Stromal cell of bone marrow (primary cell): ENCODE results near the gene SPTBN5.

Source experiments
- DNase-seq: peaks from one replicate; pipeline ENCODE4 v3.0.0-alpha.2; 2012; ENCODE audit warnings: low read depth

SPTBN5 gene

DNA sequence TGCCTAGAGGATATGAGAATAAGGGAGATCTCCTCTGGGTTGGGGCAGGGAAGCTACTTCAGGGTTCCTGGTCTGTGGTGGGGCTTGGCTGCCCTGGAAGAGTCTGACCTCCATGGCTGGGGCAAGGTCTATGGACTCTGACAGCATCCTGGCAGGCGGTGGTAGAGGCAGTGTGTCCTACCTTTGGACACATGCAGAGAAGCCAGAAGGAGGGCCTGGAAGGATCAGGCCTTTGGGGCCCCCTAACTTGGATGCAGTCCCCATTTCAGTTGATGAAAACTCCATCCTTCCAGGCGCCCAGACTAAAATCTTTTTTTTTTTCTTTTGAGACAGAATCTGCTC, 10.4 kb downstream of the SPTBN5 start:
- no peak for DNase-seq

DNA sequence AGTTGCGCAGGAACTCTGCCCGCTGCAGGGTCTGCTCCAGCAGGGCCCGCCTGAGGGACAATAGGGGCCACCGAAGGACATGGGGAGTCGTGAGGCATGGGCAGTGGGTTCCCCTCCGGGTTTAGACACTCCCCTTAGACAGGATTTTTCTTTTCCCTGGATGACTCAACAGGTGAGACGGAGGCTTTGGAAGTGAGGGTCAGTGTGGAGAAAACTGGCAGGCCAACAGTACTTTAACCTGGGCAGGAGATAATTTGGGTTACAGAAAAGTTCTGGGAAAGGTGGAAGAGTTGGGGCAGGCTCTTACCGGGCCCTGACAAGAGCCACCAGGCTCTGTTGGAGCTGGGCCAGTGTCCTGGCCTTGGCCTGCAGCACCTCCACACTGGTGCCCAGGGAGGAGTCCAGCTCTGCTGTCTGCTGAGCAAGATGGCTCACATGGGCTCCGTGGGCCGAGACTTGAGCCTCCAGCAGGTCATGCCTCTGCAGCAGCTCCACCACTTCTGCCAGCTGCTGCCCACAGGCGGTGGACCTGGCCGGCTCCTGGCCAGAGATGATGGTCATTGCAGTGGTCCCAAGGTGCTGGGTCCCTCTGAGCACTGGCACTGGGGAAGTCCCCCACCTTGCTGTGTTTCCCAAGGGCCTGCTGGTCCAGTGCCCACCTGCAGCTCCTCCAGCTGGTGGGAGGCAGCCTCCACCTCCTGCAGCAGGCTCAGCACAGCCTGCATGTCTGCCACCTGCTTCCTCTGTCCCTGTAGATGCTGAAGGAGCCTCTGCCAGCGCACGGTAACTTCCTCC, 11.0 kb downstream of the SPTBN5 start:
- no peak for DNase-seq

DNA sequence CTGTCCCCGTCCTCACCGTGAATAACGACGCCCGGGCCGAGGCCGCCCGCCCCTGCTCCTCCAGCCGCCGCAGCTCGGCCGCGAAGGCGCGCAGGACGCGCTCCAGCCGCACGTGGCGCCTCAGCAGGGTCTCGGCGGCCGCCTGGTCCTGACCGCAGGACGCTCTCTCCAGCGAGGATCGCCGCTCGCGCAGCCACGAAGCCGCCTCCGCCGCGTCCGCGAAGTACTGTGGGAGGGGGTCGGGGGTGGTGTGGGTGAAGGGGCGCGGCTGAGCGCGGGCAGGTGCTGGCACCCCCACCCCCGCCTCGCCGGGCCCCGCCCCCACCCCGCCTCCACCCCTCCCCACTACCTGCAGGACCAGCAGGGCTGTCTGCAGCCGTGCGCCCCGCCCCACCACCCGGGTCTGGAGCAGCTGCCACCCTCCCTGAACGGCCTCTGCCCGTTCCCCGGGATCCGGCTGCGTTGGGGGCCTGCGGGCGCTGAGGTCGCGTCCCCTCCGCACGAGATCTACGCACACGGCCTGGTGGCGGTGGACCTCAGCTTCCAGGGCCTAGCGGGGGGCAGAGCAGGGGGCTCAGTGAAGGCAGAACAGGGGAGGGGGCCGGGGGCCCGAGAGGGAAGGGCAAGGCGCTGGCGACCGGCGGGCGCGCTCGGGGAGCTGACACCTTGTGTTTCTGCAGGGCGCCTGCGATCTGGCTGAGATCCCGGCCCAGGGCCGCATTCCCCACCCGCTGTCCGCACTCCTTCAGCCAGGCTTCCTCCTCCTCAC, 11.7 kb downstream of the SPTBN5 start:
- no peak for DNase-seq

DNA sequence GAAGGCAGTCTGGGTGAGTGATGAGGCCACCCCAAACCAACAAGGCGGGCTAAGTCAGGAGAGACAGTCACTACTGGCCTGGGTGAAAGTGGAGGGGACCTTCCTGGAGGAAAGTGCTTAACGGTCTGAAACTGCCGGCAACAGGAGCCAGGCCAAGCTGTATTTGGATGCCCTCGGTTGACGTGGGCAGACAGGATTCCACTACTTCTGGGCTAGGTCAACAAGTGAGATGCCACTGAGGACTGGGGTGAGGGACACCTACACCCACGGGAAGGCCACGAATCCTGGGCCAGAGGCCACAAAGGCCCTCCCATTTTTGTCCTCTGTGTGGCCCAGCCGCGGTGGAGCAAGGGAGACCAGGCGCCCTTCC, 12.3 kb downstream of the SPTBN5 start:
- no peak for DNase-seq

DNA sequence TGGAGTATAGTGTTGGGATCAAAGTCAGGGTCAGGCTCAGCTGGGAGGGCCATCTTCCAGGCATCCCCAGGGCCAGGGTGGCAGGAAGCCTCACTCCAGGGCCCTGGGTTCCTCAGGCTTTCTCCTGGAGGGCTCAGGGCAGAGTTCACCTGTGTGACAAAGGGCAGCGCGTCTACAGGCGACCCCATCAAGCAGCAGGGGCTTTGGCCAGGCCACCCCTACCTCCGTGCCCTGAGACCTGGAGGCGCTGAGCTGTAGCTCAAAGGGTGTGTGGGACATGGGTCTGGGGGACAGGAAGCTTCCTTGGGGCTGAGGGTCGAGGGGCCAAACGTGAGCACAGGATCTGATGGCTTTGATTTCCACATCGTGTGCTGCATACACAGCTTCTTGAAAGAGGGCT, 12.8 kb downstream of the SPTBN5 start:
- no peak for DNase-seq

DNA sequence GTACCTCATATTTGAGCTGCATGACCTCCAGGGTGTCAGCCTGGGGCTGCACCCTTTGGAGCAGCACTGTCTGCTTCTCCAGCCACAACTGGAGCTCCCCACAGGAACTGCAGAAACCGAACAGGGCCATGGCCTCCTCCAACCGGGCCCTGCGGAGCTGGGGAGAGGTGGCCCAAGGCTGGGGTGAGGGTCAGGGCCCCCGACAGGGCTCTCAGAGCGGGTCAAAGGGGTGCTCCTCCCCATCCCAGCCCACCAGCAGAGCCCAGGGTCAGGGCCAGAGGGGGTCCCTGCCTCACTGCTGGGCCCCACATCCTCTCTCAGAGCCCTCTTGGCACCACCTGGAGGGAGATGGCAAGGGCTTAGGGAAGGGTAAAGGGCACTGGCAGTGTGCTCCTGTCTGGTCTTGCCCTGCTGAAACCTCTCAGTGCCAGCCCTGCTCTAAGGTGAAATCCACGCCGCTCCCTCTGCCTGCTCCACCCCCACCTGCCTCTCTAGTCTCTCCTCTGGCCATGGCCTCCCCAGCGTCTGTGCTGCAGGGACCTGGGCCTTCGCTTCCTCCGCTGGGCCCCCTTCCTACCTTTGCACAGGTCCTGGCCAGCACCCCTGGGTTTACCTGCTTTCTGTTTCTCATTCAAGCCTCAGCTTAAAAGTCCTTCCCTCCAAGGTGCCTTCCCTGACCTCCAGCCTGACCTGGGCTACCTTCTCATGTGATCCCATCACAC, 13.5 kb downstream of the SPTBN5 start:
- DNase-seq = no peak

DNA sequence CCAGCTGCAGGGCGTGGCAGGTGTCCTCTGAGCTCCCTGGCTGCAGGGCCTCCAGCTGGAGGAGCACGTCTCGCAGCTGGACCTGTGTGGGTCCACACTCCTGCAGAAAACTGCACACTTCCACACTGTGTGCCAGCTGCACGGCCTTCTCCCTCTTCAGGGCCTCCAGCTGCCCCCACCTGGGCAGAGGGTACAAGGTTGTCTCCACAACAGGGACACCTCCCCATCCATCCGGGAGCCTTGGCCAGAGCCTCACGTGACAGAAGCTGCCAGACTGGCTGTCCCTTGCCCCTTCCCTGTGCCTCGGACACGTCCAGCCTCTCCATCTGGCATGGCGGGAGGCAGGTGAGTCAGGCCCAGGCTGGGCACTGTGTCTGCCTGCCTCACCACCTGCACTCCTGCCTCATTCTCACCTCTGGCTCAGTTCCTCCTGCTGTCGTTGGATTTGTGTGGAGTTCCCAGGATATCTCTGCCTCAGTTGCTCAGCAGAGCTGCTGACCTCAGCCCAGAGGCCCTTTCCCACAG, 14.5 kb downstream of the SPTBN5 start:
- no peak for DNase-seq

DNA sequence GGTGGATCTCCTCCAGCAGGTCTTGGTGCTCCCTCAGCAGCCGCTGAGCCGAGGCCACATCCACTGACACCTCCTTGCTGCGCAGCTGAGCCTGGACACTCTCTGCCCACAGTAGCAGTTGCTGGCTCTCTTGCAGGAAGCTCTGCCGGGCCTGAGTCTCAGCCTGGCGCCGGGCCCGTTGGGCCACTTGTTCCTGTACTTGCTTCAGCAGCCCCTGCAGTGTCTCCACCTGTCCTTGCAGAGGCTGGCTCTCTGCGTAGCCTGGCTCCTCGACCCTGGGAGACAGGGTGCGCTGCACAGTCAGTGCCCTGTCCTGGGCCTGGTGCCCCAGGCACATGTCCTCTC, 15.5 kb downstream of the SPTBN5 start:
- DNase-seq = no peak

DNA sequence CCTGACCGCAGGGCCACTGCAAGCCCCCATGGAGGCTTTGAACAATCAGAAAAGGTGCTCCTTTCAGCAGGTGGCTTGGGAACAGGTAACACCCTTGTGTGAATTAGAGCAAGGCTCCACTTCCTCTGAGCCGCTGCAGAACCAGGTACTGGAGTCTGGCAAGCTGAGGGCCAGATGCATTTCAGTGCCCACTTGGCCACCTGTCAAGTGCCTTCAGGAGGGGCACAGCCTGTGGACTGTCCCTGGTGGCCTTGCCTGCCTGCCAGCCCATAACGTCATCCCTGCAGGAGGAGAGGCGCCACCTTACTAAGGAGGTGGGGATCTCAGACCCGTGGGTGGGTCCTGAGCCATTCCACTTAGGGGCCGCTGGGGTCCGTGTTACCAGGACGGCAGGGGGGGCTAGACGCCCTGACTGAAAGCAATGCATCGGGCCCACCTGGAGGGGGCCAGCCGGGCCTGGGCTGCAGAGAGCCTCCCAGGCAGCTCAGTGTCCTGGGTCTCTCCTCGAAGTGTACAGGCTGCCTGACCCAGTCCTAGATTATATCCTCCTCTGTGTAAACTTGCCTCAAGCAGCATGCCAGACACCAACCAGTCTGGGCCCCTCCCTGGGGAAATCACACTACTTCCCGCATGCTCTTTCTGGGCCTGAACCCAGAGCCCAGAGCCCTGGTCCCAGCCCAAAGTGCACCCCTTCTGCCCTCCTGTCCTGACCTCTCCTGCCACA, 16.1 kb downstream of the SPTBN5 start:
- DNase-seq = no peak

DNA sequence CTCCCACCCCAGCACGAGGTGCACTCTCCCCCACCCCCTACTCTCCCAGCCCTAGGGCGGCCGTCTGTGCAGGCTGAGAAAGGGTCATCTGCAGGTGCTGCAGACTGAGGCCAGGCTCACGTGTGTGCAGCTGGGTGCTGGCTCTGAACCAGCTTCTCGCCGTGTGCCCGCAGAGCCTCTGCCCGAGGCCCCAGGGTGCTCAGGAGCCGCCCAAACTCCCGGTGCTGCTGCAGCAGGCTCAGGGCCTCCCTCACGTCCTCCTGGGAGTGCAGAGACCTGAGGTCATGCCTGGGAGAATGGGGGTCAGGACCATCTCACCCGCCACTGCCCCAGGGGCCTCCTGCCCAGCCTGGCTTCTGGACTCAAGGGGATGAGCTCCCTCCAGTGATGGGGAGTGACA, 17.2 kb downstream of the SPTBN5 start:
- no peak for DNase-seq

DNA sequence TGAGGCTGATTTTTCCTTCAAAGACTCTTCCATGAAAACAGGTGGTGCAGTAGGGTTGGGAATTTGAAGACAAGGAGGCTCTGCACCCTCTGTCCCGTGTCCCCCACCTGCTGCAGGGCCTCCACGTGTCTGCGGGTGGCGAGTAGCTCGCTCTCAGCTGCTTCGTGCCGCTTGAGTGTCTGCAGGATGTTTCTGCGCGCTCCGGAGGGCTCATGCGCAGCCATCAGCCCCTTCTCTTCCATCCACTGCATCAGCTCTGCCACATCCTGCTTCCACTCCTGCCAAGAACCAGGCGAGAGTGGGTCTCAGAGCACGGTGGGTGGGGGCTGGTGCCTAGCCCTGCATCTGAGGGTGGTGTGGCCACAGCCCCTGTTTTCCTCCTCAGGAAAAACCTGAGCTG, 17.8 kb downstream of the SPTBN5 start:
- no peak for DNase-seq

DNA sequence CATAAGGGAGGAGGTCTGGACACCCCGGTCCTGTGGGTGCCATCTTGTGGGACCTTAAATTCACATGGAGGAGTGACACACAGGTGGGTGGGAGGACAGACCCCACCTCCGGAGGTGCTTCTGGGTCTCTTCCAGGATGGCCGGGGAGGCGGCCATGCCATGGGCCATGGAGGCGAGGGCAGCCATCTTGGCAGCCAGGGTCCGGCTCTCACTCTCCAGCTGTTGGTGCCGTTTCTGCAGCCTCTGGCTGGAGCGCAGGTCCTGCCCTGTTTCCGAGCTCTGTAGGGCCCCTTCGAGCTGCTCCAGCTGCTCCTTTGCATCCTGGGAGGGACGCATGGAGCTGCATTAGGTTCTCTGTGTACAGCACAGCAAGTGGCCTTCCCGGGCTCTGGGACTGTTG, 19.1 kb downstream of the SPTBN5 start:
- DNase-seq = no peak

DNA sequence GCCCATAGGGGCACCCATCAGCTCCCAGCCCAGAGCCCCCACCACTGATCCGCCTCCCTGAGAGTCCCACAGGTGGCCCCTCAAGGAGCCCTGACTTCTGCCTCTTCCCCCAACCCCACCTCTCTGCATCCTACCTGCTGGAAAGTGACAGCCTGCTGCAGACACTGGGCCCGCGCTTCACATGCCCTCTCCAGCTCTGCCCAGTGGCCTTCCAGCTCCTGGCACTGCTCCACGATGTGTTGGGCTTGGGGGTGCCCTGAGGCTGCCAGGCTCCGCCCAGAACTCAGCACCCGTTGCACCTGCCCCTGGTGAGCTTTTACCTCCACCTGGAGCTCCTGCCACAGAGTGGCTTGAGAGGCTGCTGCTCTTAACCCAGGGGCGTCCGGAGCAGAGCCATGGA, 20.1 kb downstream of the SPTBN5 start:
- no peak for DNase-seq

DNA sequence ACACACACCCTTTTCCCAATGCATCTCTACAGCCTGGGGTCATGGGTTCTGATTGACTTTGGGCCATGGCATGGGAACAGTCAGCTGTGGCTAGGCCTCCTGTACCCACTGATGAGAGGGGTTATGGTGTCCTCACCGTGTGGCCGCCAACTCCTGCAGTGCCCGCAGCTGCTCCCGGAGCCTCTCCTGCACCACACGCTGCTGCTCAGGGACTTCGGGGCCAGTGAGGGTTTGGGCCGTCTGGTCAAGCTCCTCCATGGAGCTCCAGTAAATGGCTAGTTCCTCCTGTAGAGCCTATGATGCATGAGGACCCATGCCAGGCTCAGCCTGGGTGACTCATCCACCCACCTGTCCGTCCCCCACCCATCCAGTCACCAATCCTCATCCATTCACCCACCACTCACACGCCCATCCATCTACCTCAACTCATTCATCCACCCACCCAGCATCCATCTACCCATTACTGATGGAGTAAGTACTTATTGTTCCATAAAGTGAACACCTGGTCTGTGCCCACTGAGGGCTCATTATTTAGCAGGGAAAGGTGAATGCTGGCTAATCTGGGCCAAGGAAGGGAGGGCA, 21.6 kb downstream of the SPTBN5 start:
- DNase-seq = no peak

DNA sequence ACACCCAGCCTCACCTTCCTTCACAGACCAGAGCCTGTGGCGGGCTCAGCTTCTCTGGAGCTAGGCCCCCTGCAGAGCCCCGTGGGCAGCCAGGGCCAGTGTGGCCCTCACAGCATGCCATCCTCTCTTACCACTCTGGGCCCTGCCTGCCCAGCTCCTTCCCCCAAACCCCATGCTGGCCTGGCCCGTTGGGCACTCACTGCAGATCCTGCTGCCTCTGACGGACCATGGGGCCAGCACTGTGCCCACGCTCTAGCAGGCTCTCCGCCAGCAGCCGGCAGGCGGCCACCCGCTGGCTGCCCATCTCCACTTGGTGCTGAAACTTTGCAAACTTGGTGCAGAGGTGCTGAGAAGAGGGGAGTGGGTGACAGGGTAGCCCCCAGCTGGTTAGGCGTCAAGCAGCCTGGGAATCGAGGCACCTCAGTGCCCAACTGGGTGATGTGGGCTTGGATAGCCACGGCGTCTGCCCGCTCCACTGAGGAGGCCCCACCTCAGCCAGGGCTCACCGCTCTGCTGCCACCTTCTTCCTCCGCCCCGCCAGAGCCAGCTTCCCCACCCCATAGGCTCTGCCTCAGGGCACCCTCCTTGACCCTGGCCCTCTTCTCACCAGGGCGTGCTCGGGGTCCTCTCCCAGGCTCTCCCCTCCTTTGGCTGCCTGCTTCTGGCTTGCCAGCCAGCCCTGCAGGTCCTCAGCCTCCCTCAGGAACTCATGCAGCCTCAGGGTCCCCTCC, 22.5 kb downstream of the SPTBN5 start:
- no peak for DNase-seq

DNA sequence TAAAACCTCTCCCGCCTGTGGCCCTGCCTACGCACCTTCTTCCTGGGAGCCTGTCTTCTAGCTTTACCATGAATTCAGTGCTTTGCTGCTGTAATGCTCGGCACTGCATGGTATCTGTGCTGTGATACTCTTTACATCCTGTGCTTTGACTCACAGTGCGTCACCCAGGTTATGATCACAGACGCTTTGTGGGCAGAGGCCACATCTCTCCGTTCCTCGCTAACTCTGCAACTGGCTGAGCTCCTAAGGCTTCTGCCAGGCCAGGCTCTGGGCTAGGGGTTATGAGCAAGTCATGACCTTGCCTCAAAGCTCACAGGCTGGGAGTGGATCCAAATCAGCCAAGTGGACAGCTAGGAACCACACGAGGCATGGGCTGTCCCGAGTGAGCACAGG, 23.2 kb downstream of the SPTBN5 start:
- peak; percentile 2 for DNase-seq

DNA sequence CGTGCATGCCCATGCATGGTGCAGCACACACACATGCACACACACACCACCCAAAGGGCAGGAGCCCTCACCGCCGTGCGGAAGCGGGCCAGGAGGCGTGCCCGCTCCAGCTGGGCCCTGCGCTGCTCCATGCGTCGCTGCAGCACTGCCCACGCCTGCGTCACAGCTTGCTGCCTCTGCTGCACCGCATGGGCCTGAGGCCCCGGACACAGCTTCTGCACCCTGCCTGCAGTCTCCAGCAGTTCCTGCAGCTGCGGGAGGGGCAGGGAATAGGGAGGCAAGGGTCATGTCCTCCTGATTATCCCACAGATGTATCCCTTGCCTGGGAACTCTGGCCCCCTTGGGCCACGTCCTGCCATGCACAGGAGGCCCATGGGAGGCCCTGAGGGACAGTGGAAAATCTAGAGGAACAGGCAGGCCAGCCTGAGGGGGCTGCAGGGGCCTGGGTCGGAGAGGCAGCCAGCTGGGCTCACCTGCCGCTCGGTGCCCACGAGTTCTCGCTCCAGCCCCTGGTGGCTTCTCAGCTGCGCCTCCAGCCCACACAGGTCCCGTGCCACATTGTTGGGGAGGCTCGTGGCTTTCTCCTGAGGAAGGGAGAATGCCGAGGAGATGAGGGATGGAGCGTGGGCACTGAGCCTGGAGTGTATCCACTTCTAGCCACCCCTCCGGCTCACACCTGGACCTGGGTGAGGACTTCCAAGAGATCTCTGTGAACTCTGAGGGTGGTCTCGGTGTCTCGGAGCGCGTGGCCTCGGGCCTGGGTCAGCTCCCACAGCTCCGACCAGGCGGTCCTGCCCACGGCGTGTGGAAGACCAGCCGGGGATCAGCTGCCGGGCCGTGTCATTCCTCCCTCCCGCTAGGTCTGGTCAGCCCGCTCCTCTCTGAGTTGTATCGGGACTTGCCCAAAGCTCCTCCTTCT, 23.8 kb downstream of the SPTBN5 start:
- no peak for DNase-seq

DNA sequence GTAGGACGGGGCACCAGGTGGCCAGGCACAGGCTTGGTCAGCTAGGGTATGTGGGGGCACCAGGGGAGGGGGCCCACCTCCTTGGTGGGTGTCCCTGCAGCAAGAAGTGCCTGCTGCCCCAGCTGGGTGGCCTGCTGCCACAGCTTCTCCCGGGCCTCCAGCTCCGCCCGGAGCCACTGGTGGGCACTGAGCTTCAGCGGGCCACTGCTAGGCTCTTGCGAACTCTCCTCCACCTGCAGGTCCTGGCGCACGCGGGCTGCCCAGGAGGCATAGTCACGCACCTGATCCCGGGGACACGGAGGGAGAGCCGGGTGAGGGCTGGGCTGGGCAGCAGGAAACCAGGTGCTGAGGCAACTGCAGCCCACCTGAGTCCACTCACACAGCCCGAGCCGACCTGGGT, 25.5 kb downstream of the SPTBN5 start:
- DNase-seq = no peak

DNA sequence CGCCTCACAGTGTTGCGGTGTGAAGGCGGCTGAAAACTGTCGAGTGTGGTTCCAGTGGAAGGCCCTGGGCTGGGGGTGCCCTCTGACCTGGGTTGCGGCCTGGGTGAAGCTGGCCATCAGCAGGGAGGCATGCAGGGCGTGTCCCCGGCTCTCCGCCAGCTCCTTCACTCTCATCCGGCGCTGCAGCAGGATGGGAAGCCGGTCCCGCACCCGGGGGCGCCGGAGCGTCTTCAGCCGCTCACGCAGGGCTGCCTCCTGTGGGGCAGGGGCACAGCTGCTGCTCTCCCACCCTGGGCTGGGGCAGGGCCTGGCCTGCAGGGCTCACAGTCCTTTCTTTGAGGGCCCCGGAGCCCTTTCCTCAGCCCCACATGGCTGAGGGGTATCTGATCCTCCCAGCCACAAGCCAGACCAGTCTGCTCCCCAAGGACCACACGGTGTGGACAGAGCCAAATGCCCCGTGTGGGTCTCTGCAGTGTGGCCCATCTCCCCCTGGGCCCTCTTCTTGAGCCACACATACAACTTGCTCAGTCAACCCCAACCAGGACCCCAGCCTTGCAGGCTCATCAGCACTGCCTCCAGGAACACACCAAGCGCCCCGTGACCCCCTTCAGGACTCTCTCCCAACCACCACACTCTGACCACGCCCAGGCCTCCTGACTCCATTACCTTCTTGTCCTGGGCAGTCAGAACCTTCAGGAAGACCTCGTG, 26.8 kb downstream of the SPTBN5 start:
- no peak for DNase-seq

DNA sequence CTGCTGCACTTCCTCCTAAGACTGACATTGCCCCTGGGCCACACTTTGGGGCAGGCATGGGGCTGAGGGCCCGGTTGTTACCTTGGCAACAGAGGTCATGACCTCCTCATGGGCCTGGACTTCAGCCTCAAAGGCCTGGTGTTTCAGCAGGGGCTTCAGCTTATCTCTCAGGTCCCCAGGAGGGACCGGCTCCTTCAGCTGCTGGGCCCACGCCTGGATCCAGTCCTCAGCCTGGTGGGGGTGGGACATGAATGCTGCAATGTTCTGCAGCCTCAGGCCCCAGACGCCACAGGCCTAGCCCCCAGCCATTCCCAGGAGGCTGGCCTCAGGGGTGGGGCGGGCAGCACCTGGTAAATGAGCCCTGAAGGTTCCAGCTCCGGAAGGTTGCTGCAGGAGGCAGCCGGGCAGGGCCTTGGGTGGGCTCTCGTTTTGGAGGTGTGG, 27.6 kb downstream of the SPTBN5 start:
- DNase-seq = no peak
